Hepatocyte (in vitro differentiated cells): ENCODE measurements around the gene GCLC.

ENCODE experiments used
- CTCF ChIP-seq: fragments of 200-600 bp; sonication (generic); IDR thresholded peaks from 2 replicates; pipeline ENCODE4 v1.5.1; 2016; ENCODE audit warnings: antibody characterized with exemption, mild to moderate bottlenecking; ENCODE audit not compliant: poor library complexity
- EZH2 ChIP-seq: fragments of 200-600 bp; sonication (generic); IDR thresholded peaks from 2 replicates; pipeline ENCODE4 v1.6.1; 2016; ENCODE audit warnings: antibody characterized with exemption, mild to moderate bottlenecking, borderline replicate concordance
- EZH2phosphoT487 ChIP-seq: fragments of 200-600 bp; sonication (generic); IDR thresholded peaks from one replicate; pipeline ENCODE4 v1.6.1; 2018; ENCODE audit warnings: antibody characterized with exemption, mild to moderate bottlenecking, low read depth, moderate library complexity; ENCODE audit not compliant: unreplicated experiment, severe bottlenecking

- no peak for TF ChIP-seq CTCF
- no peak for TF ChIP-seq EZH2
- TF ChIP-seq EZH2phosphoT487: no peak
Observed at GRCh38 chr6:53530346-53530745, 14.6 kb downstream of the GCLC start.
